Measurements from ENCODE around the gene SETDB2.

DNA sequence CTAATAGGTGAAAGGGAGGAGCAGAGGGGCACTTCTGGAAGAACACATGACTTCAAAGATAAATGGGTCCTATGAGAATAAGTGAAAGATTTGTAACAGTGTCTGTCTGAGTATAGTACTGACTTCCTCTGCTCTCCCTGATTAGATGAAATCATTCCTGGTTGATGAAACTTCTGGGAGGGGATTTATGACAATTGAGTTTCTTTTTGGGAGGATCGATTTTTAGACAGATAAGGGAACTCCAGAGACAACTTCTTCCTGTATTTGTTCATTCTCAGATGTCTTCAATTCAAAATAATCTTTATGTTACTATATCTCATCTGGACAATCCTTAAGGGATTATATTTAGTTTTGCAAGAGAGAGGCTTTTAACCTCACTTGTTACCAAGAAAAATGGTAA, 20.0 kb downstream of the SETDB2 start:
- no peak for TF ChIP-seq SPI1 (IDR thresholded peaks at IDR 0.05; ENCODE audit: low read depth, low read length)
- no peak for TF ChIP-seq PAX5 (IDR thresholded peaks at IDR 0.05; ENCODE audit: insufficient read depth, low read length, severe bottlenecking)
- TF ChIP-seq POLR2AphosphoS5 (IDR thresholded peaks at IDR 0.05; ENCODE audit: low read depth, low read length): no peak
- TF ChIP-seq POLR2A (IDR thresholded peaks at IDR 0.05; ENCODE audit: low read depth, low read length): no peak
- TF ChIP-seq POU2F2 (IDR thresholded peaks at IDR 0.05; ENCODE audit: low read depth, low read length): no peak

Data from GM12891 (cell line).